ENCODE data around the gene USP31. TPM values are rescaled to one million over a fixed set of nuclear protein-coding genes. Genes with fewer than 3 reads are reported as not detected.

USP31 gene
- total RNA-seq, 1 donor from 2014 or later: 7.0 TPM

- intact Hi-C loops (cut with micrococcal nuclease): no loop called here
These were observed 86.7 kb downstream of the USP31 start for GRCh38 chr16:23062524-23062923.

DNA sequence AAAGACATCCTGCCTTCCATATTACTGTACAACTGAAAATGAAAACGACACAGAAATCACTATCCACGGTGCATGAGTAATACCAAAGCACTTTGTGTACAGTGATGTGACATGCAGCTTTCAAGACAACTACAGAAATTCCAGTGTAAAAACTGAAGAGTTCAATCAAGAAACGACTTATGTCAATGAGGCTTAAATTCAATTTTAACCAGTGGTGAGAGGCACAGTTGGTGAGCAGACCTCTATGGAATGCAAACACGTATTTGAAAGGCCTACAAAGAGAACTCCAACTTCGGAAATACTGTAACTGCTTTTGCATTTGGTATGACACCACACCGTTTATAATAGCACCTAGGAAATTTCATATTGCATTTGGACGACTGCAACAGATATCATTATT is 87.6 kb downstream of the USP31 start:
- intact Hi-C loops (cut with micrococcal nuclease): no loop called here

- intact Hi-C loops (cut with micrococcal nuclease): loop anchor here (1.0 kb wide), 1 partner anchor 161 kb away; no protein-coding TSS in a partner anchor
These were observed 88.6 kb downstream of the USP31 start for GRCh38 chr16:23060458-23061320.

GRCh38 chr16:23059433-23059832 is 89.8 kb downstream of the USP31 start:
- intact Hi-C loops (cut with micrococcal nuclease): no loop called here

- intact Hi-C loops (cut with micrococcal nuclease): no loop called here
These were observed 90.7 kb downstream of the USP31 start for GRCh38 chr16:23058576-23058975.

- intact Hi-C loops (cut with micrococcal nuclease): no loop called here
These were observed 92.1 kb downstream of the USP31 start for GRCh38 chr16:23057013-23057596.

DNA sequence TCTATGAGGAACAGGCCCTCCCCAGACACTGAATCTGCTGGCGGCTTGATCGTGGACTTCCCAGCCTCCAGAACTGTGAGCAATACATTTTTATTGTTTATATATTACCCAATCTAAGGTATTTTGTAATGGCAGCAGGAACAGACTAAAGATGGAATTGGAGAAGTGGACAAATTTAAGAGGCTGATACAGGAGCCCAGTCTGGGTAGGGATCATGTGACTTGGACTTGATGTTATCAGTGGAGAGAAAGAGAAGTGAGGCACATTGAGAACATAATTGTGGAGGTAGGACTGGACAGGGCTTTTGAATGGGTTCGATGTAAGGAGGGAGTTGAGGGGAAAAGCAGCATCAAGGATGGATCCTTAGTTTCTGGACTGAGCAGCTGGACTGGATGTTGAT is 93.8 kb downstream of the USP31 start:
- intact Hi-C loops (cut with micrococcal nuclease): no loop called here

- intact Hi-C loops (cut with micrococcal nuclease): no loop called here
These were observed 96.2 kb downstream of the USP31 start for GRCh38 chr16:23052908-23053580.

GRCh38 chr16:23052221-23052620 is 97.0 kb downstream of the USP31 start:
- intact Hi-C loops (cut with micrococcal nuclease): no loop called here

- intact Hi-C loops (cut with micrococcal nuclease): no loop called here
These were observed 97.7 kb downstream of the USP31 start for GRCh38 chr16:23051587-23051986.

DNA sequence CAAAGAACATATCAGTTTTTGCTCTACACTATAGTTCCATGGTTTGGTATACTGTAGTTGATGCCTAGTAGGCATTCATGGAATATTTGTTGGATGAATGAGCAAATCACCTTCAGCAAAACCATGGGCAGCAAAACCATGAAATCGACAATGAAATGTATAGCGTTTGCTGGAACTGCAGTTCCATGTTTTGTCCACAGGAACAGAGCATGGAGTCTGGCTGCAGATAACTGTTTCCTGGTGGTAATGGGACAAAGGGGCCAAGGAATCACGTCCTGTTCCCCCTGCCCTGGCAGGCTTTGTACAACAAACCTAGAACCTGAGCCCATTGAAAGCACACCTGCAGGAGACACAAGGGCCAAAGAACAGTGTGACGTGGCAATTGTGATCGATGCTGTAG is 101.1 kb downstream of the USP31 start:
- intact Hi-C loops (cut with micrococcal nuclease): no loop called here

- intact Hi-C loops (cut with micrococcal nuclease): no loop called here
These were observed 104.2 kb downstream of the USP31 start for GRCh38 chr16:23045025-23045424.

GRCh38 chr16:23040246-23040645 is 109.0 kb downstream of the USP31 start:
- intact Hi-C loops (cut with micrococcal nuclease): no loop called here

GRCh38 chr16:23039118-23039517 is 110.1 kb downstream of the USP31 start:
- intact Hi-C loops (cut with micrococcal nuclease): no loop called here

DNA sequence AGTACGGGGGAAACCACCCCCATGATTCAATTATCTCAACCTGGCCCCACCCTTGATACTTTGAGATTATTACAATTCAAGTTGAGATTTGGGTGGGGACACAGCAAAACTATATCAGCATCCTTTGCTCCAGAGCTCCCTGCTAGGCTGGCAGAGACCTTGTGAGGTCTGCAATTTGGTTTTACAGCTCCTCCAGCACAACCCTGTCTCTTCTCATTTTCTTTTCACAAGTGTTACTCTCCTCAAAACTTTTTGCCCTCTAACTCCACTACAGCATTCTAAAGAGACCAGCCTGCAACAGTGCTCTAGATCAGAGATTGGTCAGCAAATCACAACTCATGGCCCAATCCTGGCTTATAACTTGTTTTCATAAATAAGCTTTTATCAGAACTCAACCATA is 114.0 kb downstream of the USP31 start:
- intact Hi-C loops (cut with micrococcal nuclease): no loop called here

DNA sequence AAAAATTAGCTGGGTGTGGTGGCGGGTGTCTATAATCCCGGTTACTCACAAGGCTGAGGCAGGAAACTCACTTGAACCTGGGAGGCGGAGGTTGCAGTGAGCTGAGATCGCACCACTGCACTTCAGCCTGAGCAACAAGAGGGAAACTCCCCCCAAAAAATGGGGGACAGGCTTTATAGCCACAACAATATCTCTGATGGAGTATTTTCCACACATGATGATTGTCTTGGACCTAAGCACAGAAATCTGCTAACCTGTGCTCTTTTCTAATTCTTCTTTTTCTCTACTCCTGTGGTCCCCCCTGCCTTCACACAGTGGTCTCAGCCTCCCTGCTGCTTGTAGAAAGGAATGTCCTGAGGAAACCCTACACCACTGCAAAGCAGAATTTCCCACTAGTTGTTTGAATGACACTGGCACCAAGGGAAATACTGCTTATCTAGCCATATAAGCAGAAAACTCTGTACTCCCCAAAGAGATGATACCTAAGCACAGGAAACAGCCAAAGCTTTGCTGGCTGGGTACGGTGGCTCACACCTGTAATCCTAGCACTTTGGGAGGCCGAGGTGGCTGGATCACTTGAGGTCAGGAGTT is 117.6 kb downstream of the USP31 start:
- intact Hi-C loops (cut with micrococcal nuclease): no loop called here

DNA sequence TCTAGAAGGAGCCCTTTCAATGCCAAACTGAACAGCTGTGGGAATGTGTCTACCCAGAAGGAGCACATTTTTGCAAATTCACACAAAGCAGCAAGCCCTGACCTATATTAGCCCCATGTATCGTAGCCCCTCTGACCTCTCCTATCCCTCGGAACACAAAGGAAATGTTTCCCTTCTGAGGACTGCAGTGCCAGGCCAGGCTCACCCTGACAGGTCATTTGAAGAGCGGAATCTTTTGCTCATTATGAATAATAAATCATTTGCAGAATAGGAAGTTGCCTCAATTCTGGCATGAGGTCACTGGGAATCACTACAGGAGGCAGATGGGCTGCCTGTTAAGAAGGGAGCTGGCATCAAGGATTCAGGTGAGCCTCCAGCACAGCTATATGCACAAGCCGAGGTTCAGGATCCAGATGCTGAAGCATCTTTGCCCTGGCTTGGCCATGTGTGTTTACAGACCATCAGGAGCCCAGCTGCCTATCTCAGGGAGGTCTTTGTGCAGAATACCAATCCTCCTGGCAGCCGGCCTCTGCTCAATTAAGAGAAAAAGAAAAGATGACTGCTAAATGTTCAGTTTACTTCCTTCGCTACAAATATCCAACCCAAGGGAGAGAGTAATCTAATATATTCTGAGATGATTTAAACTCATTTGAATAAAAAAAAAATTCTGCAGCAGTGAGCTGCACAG is 119.4 kb downstream of the USP31 start:
- intact Hi-C loops (cut with micrococcal nuclease): no loop called here

DNA sequence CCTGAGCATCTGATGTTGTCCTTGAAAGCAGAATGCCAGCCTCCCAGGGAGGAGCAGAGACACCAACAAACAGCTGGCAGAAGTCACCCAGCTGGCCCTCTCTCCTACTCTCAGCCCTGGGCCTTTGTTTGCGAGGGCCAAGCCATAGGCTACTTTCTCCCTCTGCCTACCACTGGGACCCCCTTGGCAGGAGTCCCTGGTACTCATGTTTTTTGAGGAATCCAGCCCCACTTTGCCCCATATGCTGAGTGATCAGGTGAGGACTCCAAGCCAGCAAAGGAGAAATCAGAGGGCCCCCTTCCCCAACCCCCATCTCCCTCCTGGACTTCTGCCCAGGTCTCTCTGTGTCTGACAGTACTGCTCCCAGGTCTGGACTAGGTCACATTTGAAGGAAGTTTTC is 121.9 kb downstream of the USP31 start:
- intact Hi-C loops (cut with micrococcal nuclease): no loop called here

DNA sequence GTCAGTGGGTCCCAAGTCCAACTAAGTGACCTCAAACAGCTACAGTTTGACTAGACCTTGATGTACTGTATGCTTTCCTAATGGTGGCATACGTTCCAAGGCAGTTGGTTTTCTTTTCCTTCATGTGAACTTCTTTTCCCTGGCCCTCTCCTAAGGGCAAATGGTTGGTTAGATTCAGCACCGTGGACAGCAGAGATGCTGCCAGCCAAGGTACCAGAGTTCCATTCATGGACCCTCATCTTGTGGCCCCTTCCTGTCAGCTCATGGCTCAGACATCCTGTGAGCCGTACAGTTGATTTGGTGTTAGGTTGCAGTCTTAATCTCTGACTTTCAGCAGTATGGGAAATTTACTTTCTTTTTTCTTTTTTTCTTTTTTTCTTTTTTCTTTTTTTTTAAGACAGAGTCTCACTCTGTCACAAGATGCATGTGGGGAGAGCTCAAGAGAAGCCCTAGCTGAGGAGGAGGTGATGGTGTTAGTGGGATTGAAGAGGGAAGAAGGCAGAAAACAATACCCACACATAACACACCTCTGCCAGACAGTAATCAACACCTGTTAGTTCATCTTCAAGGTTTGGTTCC is 122.4 kb downstream of the USP31 start:
- intact Hi-C loops (cut with micrococcal nuclease): no loop called here

DNA sequence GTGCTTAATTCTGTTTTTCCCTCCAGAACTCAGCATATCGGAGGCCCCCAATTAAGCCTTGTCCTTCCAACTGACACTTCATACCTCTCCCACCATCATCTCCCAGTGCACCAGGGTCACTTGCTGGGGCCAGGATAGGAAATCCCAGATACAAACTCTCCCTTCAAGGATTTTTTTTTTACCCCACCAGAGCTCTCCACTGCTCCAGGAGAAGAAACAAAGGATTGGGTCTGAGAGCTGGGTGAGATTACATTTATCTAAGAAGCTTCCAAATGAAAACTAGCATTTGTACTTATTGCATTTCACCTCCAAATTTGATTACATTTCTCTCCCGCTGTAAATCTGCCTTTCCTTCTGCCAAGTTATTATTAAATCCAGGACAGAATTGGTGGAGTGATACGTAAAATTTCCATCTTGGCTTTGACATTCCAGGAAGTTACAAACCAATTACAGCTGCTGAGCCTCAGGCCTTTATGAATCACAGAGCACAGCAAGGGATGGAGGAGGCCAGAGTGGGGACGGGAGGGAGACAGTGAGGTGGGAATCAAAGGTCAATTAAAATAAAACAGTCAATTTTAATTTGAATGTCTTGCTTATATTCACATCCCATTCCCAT is 123.5 kb downstream of the USP31 start:
- intact Hi-C loops (cut with micrococcal nuclease): no loop called here

- intact Hi-C loops (cut with micrococcal nuclease): no loop called here
These were observed 125.2 kb downstream of the USP31 start for GRCh38 chr16:23024044-23024443.
